Liver (tissue), 9 donors: ENCODE data around the gene GNAS-AS1. TPM values are rescaled to one million over a fixed set of nuclear protein-coding genes. Genes with fewer than 3 reads are reported as not detected.

Experiments used
- DNase-seq: peaks from one replicate; pipeline ENCODE4 v3.0.0-alpha.2; 2017; ENCODE audit warnings: low spot score
- H3K27ac ChIP-seq, 2 donors: one replicate each; pipeline ENCODE4 v1.7.0; 2013; ENCODE audit warnings: inconsistent platforms in 2 of 2, low read length in 2 of 2, control low read depth in 1 of 2, low read depth in 1 of 2, mild to moderate bottlenecking in 1 of 2
- H3K27me3 ChIP-seq, 4 donors: one replicate each; pipeline versions ENCODE4 v1.6.1 to v1.7.0; 2013; ENCODE audit warnings: low read length in 3 of 4, inconsistent platforms in 1 of 4, mild to moderate bottlenecking in 1 of 4, moderate library complexity in 1 of 4; ENCODE audit not compliant: control insufficient read depth in 4 of 4, insufficient read depth in 4 of 4
- H3K36me3 ChIP-seq, 4 donors: one replicate each; pipeline versions ENCODE4 v1.6.1 to v1.7.0; 2013; ENCODE audit warnings: low read length in 3 of 4, mild to moderate bottlenecking in 3 of 4, low read depth in 1 of 4, moderate library complexity in 1 of 4; ENCODE audit not compliant: control insufficient read depth in 4 of 4, insufficient read depth in 3 of 4
- H3K4me1 ChIP-seq, 4 donors: one replicate each; pipeline versions ENCODE4 v1.6.1 to v1.7.0; 2013; ENCODE audit warnings: low read length in 3 of 4, mild to moderate bottlenecking in 3 of 4, moderate library complexity in 1 of 4; ENCODE audit not compliant: control insufficient read depth in 4 of 4, insufficient read depth in 4 of 4
- H3K4me3 ChIP-seq, 3 donors: one replicate each; pipeline versions ENCODE4 v1.6.1 to v1.7.0; 2013; ENCODE audit warnings: low read length in 3 of 3, control low read depth in 1 of 3, low read depth in 1 of 3, mild to moderate bottlenecking in 1 of 3
- H3K9ac ChIP-seq, 2 donors: one replicate each; pipeline ENCODE4 v1.7.0; 2013; ENCODE audit warnings: low read length in 2 of 2, mild to moderate bottlenecking in 2 of 2, moderate library complexity in 2 of 2, control low read depth in 1 of 2, low read depth in 1 of 2
- H3K9me3 ChIP-seq, 4 donors: one replicate each; pipeline versions ENCODE4 v1.6.1 to v1.7.0; 2013; ENCODE audit warnings: low read length in 3 of 4; ENCODE audit not compliant: control insufficient read depth in 4 of 4
- ATF3 ChIP-seq: IDR thresholded peaks from 2 replicates; pipeline ENCODE4 v1.6.1; 2016; ENCODE audit warnings: antibody characterized with exemption
- CTCF ChIP-seq: fragments of 150-350 bp; IDR thresholded peaks from 2 replicates; pipeline ENCODE4 v1.5.1; 2017; ENCODE audit warnings: improper control_type of control experiment, low read depth, low read length; ENCODE audit not compliant: missing input control
- EGR1 ChIP-seq, 2 donors: IDR thresholded peaks; 2 replicates each; pipeline ENCODE4 v1.6.1; 2016 to 2018; ENCODE audit warnings: antibody characterized with exemption in 2 of 2, low read depth in 2 of 2
- FOXA1 ChIP-seq: IDR thresholded peaks from 2 replicates; pipeline ENCODE4 v1.6.1; 2016; ENCODE audit warnings: antibody characterized with exemption
- FOXA2 ChIP-seq: IDR thresholded peaks from 2 replicates; pipeline ENCODE4 v1.6.1; 2016; ENCODE audit warnings: antibody characterized with exemption
- GABPA ChIP-seq, 2 donors: IDR thresholded peaks in 1 of 2; conservative IDR thresholded peaks in 1 of 2; 2 replicates each; pipeline ENCODE4 v1.6.1; 2016; ENCODE audit warnings: antibody characterized with exemption in 2 of 2, mild to moderate bottlenecking in 1 of 2, moderate library complexity in 1 of 2
- HNF4A ChIP-seq, 2 donors: conservative IDR thresholded peaks; 2 replicates each; pipeline ENCODE4 v1.6.1; 2016; ENCODE audit warnings: antibody characterized with exemption in 2 of 2, mild to moderate bottlenecking in 2 of 2
- HNF4G ChIP-seq: IDR thresholded peaks from 2 replicates; pipeline ENCODE4 v1.6.1; 2016; ENCODE audit warnings: antibody characterized with exemption
- JUND ChIP-seq, 2 donors: IDR thresholded peaks; 2 replicates each; pipeline ENCODE4 v1.6.1; 2016; ENCODE audit warnings: antibody characterized with exemption in 2 of 2
- MAX ChIP-seq: IDR thresholded peaks from 2 replicates; pipeline ENCODE4 v1.6.1; 2016; ENCODE audit warnings: antibody characterized with exemption
- NR2F2 ChIP-seq: IDR thresholded peaks from 2 replicates; pipeline ENCODE4 v1.6.1; 2016; ENCODE audit warnings: antibody characterized with exemption
- RAD21 ChIP-seq, 2 donors: IDR thresholded peaks; 2 replicates each; pipeline ENCODE4 v1.6.1; 2016; ENCODE audit warnings: antibody characterized with exemption in 2 of 2, mild to moderate bottlenecking in 2 of 2
- REST ChIP-seq: IDR thresholded peaks from 2 replicates; pipeline ENCODE4 v1.6.1; 2016; ENCODE audit warnings: antibody characterized with exemption, mild to moderate bottlenecking
- RXRA ChIP-seq, 2 donors: IDR thresholded peaks; 2 replicates each; pipeline ENCODE4 v1.6.1; 2017 to 2018; ENCODE audit warnings: antibody characterized with exemption in 2 of 2, mild to moderate bottlenecking in 1 of 2
- SP1 ChIP-seq: IDR thresholded peaks from 2 replicates; pipeline ENCODE4 v1.6.1; 2018; ENCODE audit warnings: antibody characterized with exemption, mild to moderate bottlenecking
- TAF1 ChIP-seq: conservative IDR thresholded peaks from 2 replicates; pipeline ENCODE4 v1.6.1; 2016; ENCODE audit warnings: antibody characterized with exemption, mild to moderate bottlenecking
- YY1 ChIP-seq: IDR thresholded peaks from 2 replicates; pipeline ENCODE4 v1.6.1; 2016; ENCODE audit warnings: antibody characterized with exemption, mild to moderate bottlenecking
- ZBTB33 ChIP-seq: IDR thresholded peaks from 2 replicates; pipeline ENCODE4 v1.6.1; 2016; ENCODE audit warnings: antibody characterized with exemption
- WGBS: extraction: QIAGEN DNeasy Blood & Tissue Kit; methylation state at CpG from one replicate; pipeline ENCODE4 v1.1.7; 2013; 5-methylcytosine and 5-hydroxymethylcytosine counted together
- polyA plus RNA-seq, 2 donors: library from polyadenylated mRNA; stranded (reverse) in 1 of 2; unstranded in 1 of 2; fragments of 200-250 nt in 1 of 2; fragments of >200 nt in 1 of 2; fragmentation: Nextera tagmentation in 1 of 2; extraction: Ambion mirVana in 1 of 2; gene quantifications; one replicate each; pipeline versions ENCODE4 v1.2.1 to v1.2.3, GENCODE V29; 2013 to 2015
- total RNA-seq, 2 donors: library from RNA; depleted of rRNA; stranded (reverse); fragments of >200 nt; gene quantifications; one replicate each; pipeline ENCODE4 v1.2.3, GENCODE V29; 2014
- donor health status: healthy.
- donor health status: healthy.
- donor health status: healthy.
- donor health status: healthy.
- donor health status: healthy.

GNAS-AS1 gene
- total and polyA plus RNA-seq, 4 donors: 0.08 to 0.42 (median 0.09) TPM; not detected in 1

- H3K27ac ChIP-seq: peak overlapping the region; percentile 93 to 97
- peaks cover 10 to 39% (median 29%) of the 10 kb centered on the region in 4 donors for H3K4me1 ChIP-seq
- DNase-seq: no peak
- peak overlapping the region; percentile 76 to 99 (median 79) for H3K4me3 ChIP-seq
- no peaks in the 10 kb centered on the region for H3K9me3 ChIP-seq
- no peaks in the 10 kb centered on the region for H3K27me3 ChIP-seq
- H3K9ac ChIP-seq: peak overlapping the region; percentile 49 to 74
- TF ChIP-seq RXRA (IDR thresholded peaks at IDR 0.05) (no peak), EGR1 (IDR thresholded peaks at IDR 0.05; ENCODE audit: low read depth in 2 of 2) (no peak), HNF4A (conservative IDR thresholded peaks at IDR 0.05) (no peak), MAX (no peak), ZBTB33 (no peak), RAD21 (IDR thresholded peaks at IDR 0.05) (no peak), FOXA2 (no peak), ATF3 (no peak), JUND (IDR thresholded peaks at IDR 0.05) (no peak), NR2F2 (no peak), REST (no peak), SP1 (no peak), GABPA (IDR thresholded peaks at IDR 0.05 in 1 of 2, conservative IDR thresholded peaks at IDR 0.05 in 1 of 2) (no peak), CTCF (no peak), YY1 (no peak), FOXA1 (no peak), TAF1 (no peak), HNF4G (no peak)
- WGBS: under 1% methylated on average over 55 of the region's 55 CpGs
- H3K36me3 ChIP-seq: peaks cover 0 to 2% (median 0%) of the 10 kb centered on the region in 4 donors
Observed at GRCh38 chr20:58891718-58892140, 41.0 kb upstream of the GNAS-AS1 start.
